HG03045 (cell line): ENCODE measurements around the gene HMGCS2.
"Not testable (repeated sequence)": the region's sequence is repeated elsewhere in the genome, so short reads cannot be mapped to it uniquely, and the experiment has no call there.

Source experiments
- ATAC-seq: cut with Tn5 transposase; IDR thresholded peaks from one replicate; pipeline ENCODE4 v1.9.1; 2021; ENCODE audit warnings: mild to moderate bottlenecking, moderate library complexity; ENCODE audit not compliant: unreplicated experiment

Gene HMGCS2

GRCh38 chr1:119790451-119791198 lies 21.9 kb upstream of the HMGCS2 start:
- no peak for ATAC-seq

- ATAC-seq = no peak
Measured at GRCh38 chr1:119787776-119788175, 19.1 kb upstream of the HMGCS2 start.

GRCh38 chr1:119786473-119787050 lies 17.9 kb upstream of the HMGCS2 start:
- ATAC-seq = not testable (repeated sequence)

GRCh38 chr1:119786046-119786445 lies 17.3 kb upstream of the HMGCS2 start:
- not testable (repeated sequence) for ATAC-seq

GRCh38 chr1:119784191-119784781 lies 15.6 kb upstream of the HMGCS2 start:
- no peak for ATAC-seq

GRCh38 chr1:119783354-119784185 lies 14.9 kb upstream of the HMGCS2 start:
- ATAC-seq = no peak

- ATAC-seq = no peak
Measured at GRCh38 chr1:119782631-119783325, 14.1 kb upstream of the HMGCS2 start.

- ATAC-seq = no peak
Measured at GRCh38 chr1:119781434-119782210, 12.9 kb upstream of the HMGCS2 start.

GRCh38 chr1:119779869-119780356 lies 11.2 kb upstream of the HMGCS2 start:
- no peak for ATAC-seq

GRCh38 chr1:119778886-119779560 lies 10.3 kb upstream of the HMGCS2 start:
- no peak for ATAC-seq

GRCh38 chr1:119778359-119778758 lies 9.7 kb upstream of the HMGCS2 start:
- ATAC-seq = no peak

GRCh38 chr1:119774746-119775490 lies 6.2 kb upstream of the HMGCS2 start:
- ATAC-seq = no peak

GRCh38 chr1:119773711-119774241 lies 5.1 kb upstream of the HMGCS2 start:
- ATAC-seq = no peak

GRCh38 chr1:119772298-119772697 lies 3.6 kb upstream of the HMGCS2 start:
- ATAC-seq = no peak

GRCh38 chr1:119771770-119772169 lies 3.1 kb upstream of the HMGCS2 start:
- no peak for ATAC-seq

- ATAC-seq = no peak
Measured at GRCh38 chr1:119771016-119771415, 2.3 kb upstream of the HMGCS2 start.

- ATAC-seq = no peak
Measured at GRCh38 chr1:119767486-119767885, 1.2 kb downstream of the HMGCS2 start.

GRCh38 chr1:119766374-119766794 lies 2.3 kb downstream of the HMGCS2 start:
- no peak for ATAC-seq
